Adrenal gland (tissue), 12 donors: ENCODE results near the gene UBASH3B. TPM values are rescaled to one million over a fixed set of nuclear protein-coding genes. Genes with fewer than 3 reads are reported as not detected.

Experiments used
- DNase-seq, 7 donors: peaks; one replicate each; pipeline ENCODE4 v3.0.0-alpha.2; 2019 to 2020
- H3K27ac ChIP-seq, 5 donors: fragments of 200-600 bp; sonication (generic) in 4 of 5; 1 replicate in 3 of 5; 2 replicates in 2 of 5; pipeline versions ENCODE4 v1.5.1 to v1.8.0; 2016 to 2020; ENCODE audit warnings: mild to moderate bottlenecking in 1 of 5
- H3K27me3 ChIP-seq: fragments of 200-600 bp; 2 replicates; pipeline ENCODE4 v1.8.0; 2021
- H3K36me3 ChIP-seq, 2 donors: fragments of 200-600 bp; replicated peaks in 1 of 2; 1 replicate in 1 of 2; 2 replicates in 1 of 2; pipeline versions ENCODE4 v1.5.1 to v1.8.0; 2018 to 2022
- H3K4me1 ChIP-seq, 2 donors: fragments of 200-600 bp; replicated peaks in 1 of 2; 1 replicate in 1 of 2; 2 replicates in 1 of 2; pipeline versions ENCODE4 v1.5.1 to v1.8.0; 2018 to 2021
- H3K4me3 ChIP-seq, 4 donors: fragments of 200-600 bp; sonication (generic) in 3 of 4; one replicate each; pipeline ENCODE4 v1.5.1; 2016 to 2018
- H3K9me3 ChIP-seq, 3 donors: fragments of 200-600 bp; sonication (generic) in 1 of 3; replicated peaks in 1 of 3; 1 replicate in 2 of 3; 2 replicates in 1 of 3; pipeline versions ENCODE4 v1.5.1 to v1.8.0; 2016 to 2021
- POLR2A ChIP-seq, 2 donors: fragments of 450-650 bp; IDR thresholded peaks; one replicate each; pipeline ENCODE4 v1.6.1; 2017; ENCODE audit warnings: antibody characterized with exemption in 2 of 2, mild to moderate bottlenecking in 2 of 2, moderate library complexity in 1 of 2
- WGBS, 4 donors: extraction: QIAGEN DNeasy Blood & Tissue Kit in 2 of 4; methylation state at CpG; one replicate each; pipeline versions ENCODE4 v1.1.5 to v1.1.7; 2013 to 2017; 5-methylcytosine and 5-hydroxymethylcytosine counted together
- intact Hi-C, 2 donors: fragments of 100-400 bp; cut with DNase I; formaldehyde crosslinking; loops; one replicate each; pipeline versions ENCODE4 v1.14.1 to v1.15.0; 2022 to 2023
- polyA plus RNA-seq, 3 donors: library from polyadenylated mRNA; stranded (reverse); fragments of 200-250 nt in 2 of 3; fragments of 350-450 nt in 1 of 3; fragmentation: Illumina TruSeq in 1 of 3; extraction: RNeasy Lipid Tissue Mini Kit (QIAGEN cat#74804) in 1 of 3; gene quantifications; one replicate each; pipeline ENCODE4 v1.2.3, GENCODE V29; 2013 to 2014
- total RNA-seq, 9 donors: library from RNA; depleted of rRNA in 4 of 9; stranded (reverse); fragments of >200 nt in 4 of 9; fragments of 120-200 nt in 1 of 9; fragmentation: NEBNext Ultra II Directional in 1 of 9; extraction: Animal tissue kit (Norgen Biotek cat#: 25700) in 1 of 9; gene quantifications; one replicate each; pipeline versions ENCODE4 v1.1.0 to v1.2.4, GENCODE V29; 2013 to 2023
- TF ChIP-seq, protein P1 (sequence below), 6 experiments: fragments of 450-650 bp in 4 of 6; fragments of 200-600 bp in 2 of 6; sonication (generic) in 1 of 6; IDR thresholded peaks; 1 replicate in 5 of 6; 2 replicates in 1 of 6; pipeline versions ENCODE4 v1.5.1 to v1.8.0; 2016 to 2021; ENCODE audit warnings: antibody characterized with exemption in 6 of 6, mild to moderate bottlenecking in 2 of 6, moderate library complexity in 1 of 6
- donor health status: healthy with polysubstance abuse.
- donor health status: Bipolar disorder and iron deficiency.
- donor health status: DM: yes; HTN: yes; CAD: no.
- donor health status: DM: no; HTN: no; CAD: no.
- donor health status: DM: no; HTN: no; CAD: no.
- donor health status: DM: yes; HTN: yes; CAD: no.

UBASH3B gene
- total and polyA plus RNA-seq, 12 donors = 0.57 to 21.5 (median 5.6) TPM

GRCh38 chr11:122802876-122803275, 147.4 kb downstream of the UBASH3B start:
- Histone ChIP-seq H3K27ac (no peak overlapping the region), H3K36me3 (no peaks in the 10 kb centered on the region), H3K27me3 (no peaks in the 10 kb centered on the region), H3K4me1 (peaks cover 0 to 1% of the 10 kb centered on the region in 2 donors), H3K9me3 (no peaks in the 10 kb centered on the region), H3K4me3 (no peak overlapping the region)
- intact Hi-C loops = loop anchor here in 1 of 2 donors (10.0 kb wide), 1 partner anchor 52 kb away; no protein-coding TSS in a partner anchor
- no peak for DNase-seq
- 93 to 98% (median 95%) methylated on average over 5 of the region's 5 CpGs for WGBS, 4 donors
- TF ChIP-seq, protein P1, sequence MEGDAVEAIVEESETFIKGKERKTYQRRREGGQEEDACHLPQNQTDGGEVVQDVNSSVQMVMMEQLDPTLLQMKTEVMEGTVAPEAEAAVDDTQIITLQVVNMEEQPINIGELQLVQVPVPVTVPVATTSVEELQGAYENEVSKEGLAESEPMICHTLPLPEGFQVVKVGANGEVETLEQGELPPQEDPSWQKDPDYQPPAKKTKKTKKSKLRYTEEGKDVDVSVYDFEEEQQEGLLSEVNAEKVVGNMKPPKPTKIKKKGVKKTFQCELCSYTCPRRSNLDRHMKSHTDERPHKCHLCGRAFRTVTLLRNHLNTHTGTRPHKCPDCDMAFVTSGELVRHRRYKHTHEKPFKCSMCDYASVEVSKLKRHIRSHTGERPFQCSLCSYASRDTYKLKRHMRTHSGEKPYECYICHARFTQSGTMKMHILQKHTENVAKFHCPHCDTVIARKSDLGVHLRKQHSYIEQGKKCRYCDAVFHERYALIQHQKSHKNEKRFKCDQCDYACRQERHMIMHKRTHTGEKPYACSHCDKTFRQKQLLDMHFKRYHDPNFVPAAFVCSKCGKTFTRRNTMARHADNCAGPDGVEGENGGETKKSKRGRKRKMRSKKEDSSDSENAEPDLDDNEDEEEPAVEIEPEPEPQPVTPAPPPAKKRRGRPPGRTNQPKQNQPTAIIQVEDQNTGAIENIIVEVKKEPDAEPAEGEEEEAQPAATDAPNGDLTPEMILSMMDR (IDR thresholded peaks at IDR 0.05) = no peak
- no peak for TF ChIP-seq POLR2A (IDR thresholded peaks at IDR 0.05)

DNA sequence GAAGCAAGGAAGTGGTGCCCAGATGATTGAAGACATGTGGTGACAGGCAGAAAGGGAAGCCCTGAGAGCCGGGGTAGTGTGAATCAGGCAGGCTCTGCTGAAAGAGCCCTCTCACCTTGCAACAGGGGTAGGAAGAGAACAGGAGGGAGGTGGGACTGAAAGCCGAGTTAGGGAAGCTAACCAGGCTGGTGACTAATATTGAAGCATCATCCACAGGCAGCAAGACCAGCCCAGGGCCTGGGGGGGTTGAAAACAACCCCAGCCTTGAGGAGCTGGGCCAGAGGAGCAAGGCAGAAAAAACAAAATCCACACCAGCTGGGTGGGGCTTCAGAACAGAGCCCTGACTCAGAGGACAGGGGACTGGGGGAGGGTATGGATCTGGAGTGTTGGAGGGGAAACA, 147.8 kb downstream of the UBASH3B start:
- WGBS, 4 donors = 73 to 96% (median 87%) methylated on average over 2 of the region's 2 CpGs
- intact Hi-C loops = loop anchor here in 1 of 2 donors (10.0 kb wide), 1 partner anchor 51 kb away; no protein-coding TSS in a partner anchor

GRCh38 chr11:122803716-122804115, 148.2 kb downstream of the UBASH3B start:
- no peaks in the 10 kb centered on the region for H3K36me3 ChIP-seq
- no peaks in the 10 kb centered on the region for H3K27me3 ChIP-seq
- H3K9me3 ChIP-seq = no peaks in the 10 kb centered on the region
- intact Hi-C loops = loop anchor here in 1 of 2 donors (10.0 kb wide), 1 partner anchor 51 kb away; no protein-coding TSS in a partner anchor
- no peak for DNase-seq
- H3K27ac ChIP-seq = no peak overlapping the region
- H3K4me1 ChIP-seq = peaks cover 0 to 7% of the 10 kb centered on the region in 2 donors
- no peak for TF ChIP-seq POLR2A (IDR thresholded peaks at IDR 0.05)
- TF ChIP-seq, protein P1 (IDR thresholded peaks at IDR 0.05) = no peak
- no peak overlapping the region for H3K4me3 ChIP-seq
- WGBS, 4 donors = 89 to 99% (median 95%) methylated on average over 5 of the region's 5 CpGs

More for the DNA sequence above, 147.8 kb downstream of the UBASH3B start:
- Histone ChIP-seq H3K27me3 (no peaks in the 10 kb centered on the region), H3K4me1 (peaks cover 0 to 6% of the 10 kb centered on the region in 2 donors), H3K9me3 (no peaks in the 10 kb centered on the region), H3K4me3 (no peak overlapping the region), H3K27ac (no peak overlapping the region), H3K36me3 (no peaks in the 10 kb centered on the region)
- no peak for DNase-seq
- TF ChIP-seq, protein P1 (IDR thresholded peaks at IDR 0.05) = no peak
- TF ChIP-seq POLR2A (IDR thresholded peaks at IDR 0.05) = no peak

DNA sequence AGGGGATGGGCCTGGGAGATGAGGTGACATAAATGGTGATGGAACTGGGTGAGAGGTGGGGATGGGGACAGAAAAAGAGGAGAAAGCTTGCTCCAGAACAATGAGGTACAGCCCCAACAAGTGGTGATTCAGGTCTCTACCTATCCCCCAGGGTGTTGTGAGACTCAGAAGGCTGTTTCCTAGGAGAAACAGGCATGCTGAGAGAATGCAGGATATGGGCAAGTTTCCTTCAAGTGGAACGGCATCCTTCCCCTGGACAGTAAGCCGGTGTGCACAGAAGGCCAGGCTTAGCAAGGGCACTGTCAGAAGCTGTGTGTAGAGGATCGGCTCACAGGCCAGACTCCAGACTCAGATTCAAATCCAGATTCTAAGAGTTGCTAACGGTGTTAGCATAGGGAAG, 148.6 kb downstream of the UBASH3B start:
- intact Hi-C loops = loop anchor here in 1 of 2 donors (10.0 kb wide), 1 partner anchor 51 kb away; no protein-coding TSS in a partner anchor
- Histone ChIP-seq H3K9me3 (no peaks in the 10 kb centered on the region), H3K4me1 (peaks cover 0 to 7% of the 10 kb centered on the region in 2 donors), H3K27ac (no peak overlapping the region), H3K36me3 (no peaks in the 10 kb centered on the region), H3K4me3 (no peak overlapping the region), H3K27me3 (no peaks in the 10 kb centered on the region)
- no peak for TF ChIP-seq POLR2A (IDR thresholded peaks at IDR 0.05)
- TF ChIP-seq, protein P1 (IDR thresholded peaks at IDR 0.05) = no peak
- 76 to 91% (median 87%) methylated on average over 4 of the region's 4 CpGs for WGBS, 4 donors
- no peak for DNase-seq
